ENCODE data around the gene SOX9.

The SOX9 gene

DNA sequence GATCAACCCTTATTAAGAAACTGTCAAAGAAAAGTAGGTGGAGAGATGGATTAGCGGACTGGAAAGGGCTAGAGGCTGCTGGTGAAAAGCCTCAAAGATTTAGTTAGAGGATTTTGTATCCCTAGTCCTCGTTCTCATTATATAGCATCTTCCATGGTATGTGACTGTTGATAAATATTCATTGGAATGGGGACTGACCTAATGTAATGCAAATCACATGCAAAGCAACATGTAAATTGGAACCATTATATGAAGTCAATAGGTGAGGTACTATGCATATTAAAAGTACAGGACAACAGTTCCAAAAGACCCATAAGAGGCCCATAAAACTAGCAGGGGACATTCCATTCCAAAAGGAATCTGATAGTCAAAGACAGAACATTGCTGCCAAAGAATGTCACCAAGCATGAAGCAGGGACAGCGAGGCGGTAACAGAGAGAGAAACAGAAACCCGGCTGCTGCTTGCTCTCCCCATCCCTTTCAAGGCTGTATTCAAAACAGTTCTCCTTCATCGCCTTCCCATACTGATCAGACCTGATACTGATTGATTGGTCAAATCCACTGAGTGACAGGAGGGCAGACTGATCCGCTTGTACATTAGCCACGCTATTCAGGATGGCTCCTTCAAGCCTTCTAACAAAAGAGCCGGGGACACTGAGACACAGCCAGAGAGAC is 44.5 kb downstream of the SOX9 start:
- DNase-seq = no peak

- no peak for DNase-seq
Observed at GRCh38 chr17:72165867-72166439, 45.1 kb downstream of the SOX9 start.

DNA sequence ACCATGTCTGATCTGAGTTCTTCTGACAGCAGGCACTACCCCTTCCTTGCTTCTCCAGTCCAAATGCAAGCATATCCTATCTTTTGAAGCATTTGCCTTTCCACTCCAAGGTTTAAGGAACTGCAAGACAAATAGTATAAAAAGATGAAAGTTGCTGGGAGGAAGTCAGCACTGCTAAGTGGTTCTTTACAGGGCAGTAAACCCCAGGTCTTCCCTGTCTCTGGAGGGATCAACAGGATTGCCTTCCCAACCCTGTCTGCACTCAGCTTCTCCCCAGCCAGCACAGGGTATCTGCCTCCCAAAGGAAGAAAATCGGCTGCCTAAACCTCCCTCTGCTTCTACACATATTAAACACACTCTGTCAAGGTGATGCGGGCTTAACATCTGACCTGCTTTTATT is 46.8 kb downstream of the SOX9 start:
- DNase-seq = no peak

DNA sequence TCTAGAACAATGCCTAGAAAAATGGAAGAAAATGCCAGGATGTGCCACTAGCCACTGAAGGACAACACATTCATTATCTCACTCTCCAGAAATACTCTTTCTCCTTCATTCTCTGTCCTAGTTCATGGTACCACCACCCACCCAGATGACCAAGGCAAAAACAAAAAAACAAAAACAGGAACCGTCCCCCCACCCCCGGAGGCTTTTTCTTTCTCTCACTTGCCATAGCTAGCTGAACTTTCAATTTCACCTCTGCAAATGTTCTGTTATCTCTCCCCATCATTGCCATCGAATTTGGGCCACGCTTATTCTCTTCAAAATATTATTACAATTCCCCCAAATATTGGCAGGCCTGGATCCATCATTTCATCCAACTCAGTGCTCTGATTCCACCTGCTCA is 49.0 kb downstream of the SOX9 start:
- no peak for DNase-seq

GRCh38 chr17:72171703-72172667 is 51.2 kb downstream of the SOX9 start:
- no peak for DNase-seq

- DNase-seq = no peak
Observed at GRCh38 chr17:72173499-72174116, 52.8 kb downstream of the SOX9 start.

DNA sequence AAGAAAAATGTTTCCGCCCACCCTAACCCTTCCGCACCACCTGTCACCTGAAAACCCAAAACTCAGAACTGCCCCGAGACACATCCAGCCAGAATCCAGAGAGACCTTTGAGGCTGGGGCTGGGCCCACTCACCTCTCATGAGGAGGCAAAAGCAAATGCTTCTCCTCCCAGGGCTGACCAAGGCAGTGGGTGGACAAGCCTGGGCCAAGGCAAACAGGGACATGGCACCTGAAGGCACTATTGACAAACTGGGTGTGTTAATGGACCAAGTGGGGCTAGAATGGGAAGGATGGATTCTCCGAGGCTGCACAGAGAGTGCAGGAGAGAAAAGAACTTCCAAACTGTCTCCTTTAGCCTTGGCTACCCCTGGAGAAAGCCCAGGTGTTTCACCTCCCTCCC is 54.4 kb downstream of the SOX9 start:
- DNase-seq = no peak
